NCI-H146 treated with DMSO at 0.1 percent for 48 hours (cell line): Measurements from ENCODE around the gene PDPK1.
"Not testable (repeated sequence)": the region's sequence is repeated elsewhere in the genome, so short reads cannot be mapped to it uniquely, and the experiment has no call there.

ENCODE experiments used
- DNase-seq: peaks from one replicate; lab custom pipeline; 2025; ENCODE audit not compliant: unreplicated experiment; lab: John Stamatoyannopoulos, UW

PDPK1 gene

DNA sequence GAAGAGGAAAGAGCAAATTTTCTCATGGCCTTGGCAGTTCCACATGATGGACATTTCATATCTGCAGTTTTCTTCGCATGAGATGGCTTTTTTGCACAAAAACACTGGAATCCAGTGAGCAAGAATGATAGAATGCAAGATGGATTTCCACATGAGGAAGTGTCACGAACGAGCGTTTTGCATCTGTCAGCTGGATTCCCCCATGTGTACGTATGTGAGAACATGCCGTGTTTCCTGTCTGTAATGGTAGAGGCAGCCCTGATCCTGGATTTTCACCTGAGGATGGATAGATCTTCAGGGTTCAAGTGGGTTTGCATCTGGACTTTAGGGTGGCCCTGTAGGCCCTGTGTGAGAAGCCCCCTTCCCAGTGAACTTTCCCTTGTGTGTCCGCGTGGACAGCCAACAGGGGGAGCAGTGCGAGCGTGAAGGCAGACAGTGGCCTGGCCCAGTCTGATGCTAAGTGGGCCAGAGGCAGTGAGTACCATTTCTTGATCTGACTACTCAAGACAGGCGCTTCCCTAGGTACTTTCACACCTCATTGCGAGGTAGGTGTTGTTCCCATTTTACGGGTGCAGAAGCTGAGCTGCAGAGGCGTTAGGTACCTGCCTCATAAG, 2.1 kb downstream of the PDPK1 start:
- not testable (repeated sequence) for DNase-seq

DNA sequence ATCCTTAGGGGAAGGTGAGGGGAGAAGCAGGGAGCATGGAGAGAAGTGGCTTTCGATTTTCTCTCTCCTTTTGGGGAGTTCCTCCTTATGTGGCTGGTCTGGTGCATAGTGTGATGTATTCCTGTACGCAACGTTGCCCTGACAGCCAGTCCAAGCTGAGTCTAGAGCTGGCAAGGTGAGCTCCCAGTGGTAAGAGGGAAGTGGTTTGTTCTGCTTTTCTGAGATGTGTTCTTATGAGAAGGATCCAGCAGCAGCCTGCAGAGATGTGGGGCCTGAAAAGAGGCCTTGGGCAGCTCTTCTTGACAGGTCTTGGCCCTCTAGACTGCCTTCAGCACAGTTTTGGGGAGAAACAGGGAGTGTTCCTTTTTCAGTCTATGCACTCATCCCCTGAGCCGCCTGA, 3.1 kb downstream of the PDPK1 start:
- not testable (repeated sequence) for DNase-seq

- DNase-seq: not testable (repeated sequence)
These were observed 3.6 kb downstream of the PDPK1 start for GRCh38 chr16:2541409-2541808.

DNA sequence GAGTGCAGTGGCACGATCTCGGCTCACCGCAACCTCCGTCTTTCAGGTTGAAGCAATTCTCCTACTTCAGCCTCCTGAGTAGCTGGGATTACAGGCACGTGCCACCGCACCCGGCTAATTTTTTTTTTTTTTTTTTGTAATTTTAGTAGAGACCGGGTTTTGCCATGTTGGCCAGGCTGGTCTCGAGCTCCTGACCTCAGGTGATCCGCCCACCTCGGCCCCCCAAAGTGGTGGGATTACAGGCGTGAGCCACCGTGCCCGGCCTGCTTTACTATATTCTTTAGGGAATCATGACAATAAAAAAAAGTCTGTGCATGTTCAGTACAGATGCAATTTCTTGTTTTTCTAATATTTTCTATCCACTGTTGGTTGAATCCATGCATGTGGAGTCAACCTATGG, 6.0 kb downstream of the PDPK1 start:
- DNase-seq: not testable (repeated sequence)

- DNase-seq: not testable (repeated sequence)
These were observed 12.6 kb downstream of the PDPK1 start for GRCh38 chr16:2550283-2550878.

DNA sequence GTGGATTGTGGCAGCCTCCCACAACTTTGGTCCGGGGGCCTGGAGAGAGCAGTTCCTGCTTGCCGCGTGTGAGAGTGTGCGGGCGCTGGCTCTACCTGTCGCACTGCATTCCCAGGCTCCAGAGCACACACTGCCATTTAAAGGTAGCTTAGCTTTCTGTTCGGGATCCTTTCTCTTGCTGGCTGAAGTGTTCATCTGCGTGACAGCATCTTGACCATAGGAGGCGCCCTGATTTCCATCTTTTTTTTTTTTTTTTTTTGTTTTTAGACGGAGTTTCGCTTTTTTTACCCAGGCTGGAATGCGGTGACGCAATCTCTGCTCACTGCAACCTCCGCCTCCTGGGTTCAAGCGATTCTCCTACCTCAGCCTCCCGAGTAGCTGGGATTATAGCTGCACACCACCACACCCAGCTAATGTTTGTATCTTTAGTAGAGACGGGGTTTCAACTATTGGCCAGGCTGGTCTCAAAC, 13.6 kb downstream of the PDPK1 start:
- DNase-seq: not testable (repeated sequence)

DNA sequence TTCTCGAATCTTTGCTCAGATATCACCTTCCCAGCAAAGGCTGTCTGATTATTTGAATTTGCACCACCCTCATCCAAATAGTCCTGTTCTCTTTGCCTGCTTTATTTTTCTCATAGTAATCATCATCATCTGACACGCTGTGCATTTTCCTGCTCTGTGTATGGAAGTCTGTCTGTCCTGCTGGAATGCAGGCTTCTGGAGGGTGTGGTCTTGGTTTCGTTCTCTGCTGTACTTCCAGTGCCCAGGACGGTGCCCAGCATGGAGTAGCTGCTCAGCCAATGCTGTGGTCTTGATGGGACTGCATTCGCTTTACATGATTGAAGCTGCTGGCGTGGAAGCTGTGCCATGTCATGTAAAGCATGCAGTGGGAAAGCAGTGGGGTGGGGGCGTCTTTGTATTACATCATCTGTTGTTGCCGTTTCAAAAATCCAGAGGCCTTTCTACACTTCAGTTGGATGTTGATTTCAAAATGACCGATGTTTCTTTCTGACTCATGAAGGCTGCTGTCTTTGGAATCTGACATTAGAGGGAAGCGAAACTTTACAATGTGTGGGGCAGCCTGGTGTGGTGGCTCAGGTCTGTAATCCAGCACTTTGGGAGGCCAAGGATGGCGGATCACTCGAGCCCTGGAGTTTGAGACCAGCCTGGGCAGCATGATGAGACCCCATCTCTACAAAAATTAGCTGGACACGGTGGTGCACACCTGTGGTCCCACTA, 17.0 kb downstream of the PDPK1 start:
- not testable (repeated sequence) for DNase-seq

- not testable (repeated sequence) for DNase-seq
These were observed 19.3 kb downstream of the PDPK1 start for GRCh38 chr16:2557150-2557549.

DNA sequence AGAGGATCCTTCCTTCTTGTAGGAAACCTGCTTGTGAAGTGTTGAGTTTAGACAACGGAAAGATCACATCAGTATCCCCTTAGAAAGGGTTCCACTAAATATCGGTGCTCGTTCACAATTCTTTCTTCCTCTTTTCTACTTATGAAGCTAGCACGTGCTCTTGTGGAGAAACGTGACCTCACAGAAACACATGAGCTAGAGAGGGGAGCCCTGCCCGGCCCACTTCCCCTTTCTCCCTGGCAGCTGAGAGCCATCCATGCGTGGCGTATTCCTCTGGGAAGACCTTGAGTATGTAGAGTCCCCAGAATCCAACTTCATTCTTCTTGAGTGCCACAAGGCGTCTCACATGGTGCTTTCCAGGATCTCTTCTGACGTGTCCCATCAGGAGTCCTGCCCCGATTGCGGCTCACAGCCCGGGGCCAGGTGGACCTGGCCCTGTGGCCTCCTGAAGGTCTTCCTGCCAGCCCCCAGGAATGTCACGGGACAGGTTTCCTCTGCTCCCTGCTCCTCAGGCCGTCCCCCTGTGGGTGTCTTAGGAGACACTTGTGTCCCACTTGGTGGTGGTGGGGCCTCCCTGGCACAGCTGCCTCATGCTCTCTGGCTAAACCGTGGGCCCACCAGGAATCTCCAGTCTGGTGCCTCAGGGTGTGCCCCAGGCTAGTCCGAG, 22.4 kb downstream of the PDPK1 start:
- DNase-seq: not testable (repeated sequence)

DNA sequence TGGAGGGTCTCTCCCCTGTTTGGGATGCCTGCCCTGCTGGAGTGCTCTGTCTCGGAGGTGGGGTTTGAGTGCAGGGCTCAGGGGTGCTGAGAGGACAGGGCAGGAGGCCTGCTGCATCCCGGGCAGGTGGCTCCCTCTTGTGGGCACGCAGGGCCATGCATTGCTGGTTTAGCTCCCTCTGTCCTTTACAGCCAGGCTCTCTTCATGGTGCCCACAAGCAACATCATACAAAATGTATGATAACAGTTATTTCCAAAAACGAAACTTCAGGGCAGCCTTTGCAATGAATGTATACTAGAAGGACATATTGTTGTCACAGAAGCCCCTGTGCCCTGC, 22.9 kb downstream of the PDPK1 start:
- not testable (repeated sequence) for DNase-seq

- DNase-seq: not testable (repeated sequence)
These were observed 29.7 kb downstream of the PDPK1 start for GRCh38 chr16:2567506-2567905.

DNA sequence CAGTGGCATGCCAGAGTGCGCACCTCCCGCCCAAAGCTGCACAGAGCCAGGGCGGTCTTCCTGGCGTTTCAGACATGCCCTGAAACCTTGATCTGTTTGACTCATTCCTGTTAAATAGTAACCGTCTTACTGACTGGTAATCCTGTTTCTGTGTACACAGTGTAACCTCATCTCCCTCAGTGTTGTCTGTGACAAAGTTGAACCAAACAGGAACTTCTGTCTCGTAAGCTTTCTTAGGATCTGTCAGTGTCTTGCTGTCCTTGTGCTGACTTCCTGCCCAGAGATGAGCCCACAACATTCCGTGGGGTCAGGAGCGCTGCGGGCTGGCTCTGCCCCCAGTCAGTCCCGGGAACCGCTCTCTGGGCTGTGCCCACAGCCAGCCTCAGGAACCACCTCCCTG, 30.8 kb downstream of the PDPK1 start:
- not testable (repeated sequence) for DNase-seq

GRCh38 chr16:2572704-2573103, 34.9 kb downstream of the PDPK1 start:
- DNase-seq: not testable (repeated sequence)

- DNase-seq: not testable (repeated sequence)
These were observed 38.0 kb downstream of the PDPK1 start for GRCh38 chr16:2575839-2576238.

DNA sequence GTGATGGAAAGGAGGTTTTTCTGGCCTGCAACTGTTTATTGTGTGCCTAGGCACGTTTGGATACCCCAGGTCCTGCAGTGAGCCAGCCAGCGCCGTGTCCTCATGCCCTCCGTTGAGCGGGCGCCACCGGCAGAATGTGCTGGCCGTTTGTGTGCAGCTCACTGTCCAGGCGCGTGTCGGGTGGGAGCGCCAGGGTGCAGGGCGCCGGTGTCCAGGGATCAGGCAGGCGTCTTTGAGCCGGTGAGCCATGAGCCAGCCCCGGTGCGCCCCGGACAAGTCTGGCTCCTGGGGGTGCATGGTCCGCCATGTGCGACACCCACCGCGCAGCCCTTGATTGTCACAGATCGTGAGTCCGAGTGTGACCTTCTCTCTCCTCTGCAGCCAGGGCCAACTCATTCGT, 39.2 kb downstream of the PDPK1 start:
- not testable (repeated sequence) for DNase-seq

DNA sequence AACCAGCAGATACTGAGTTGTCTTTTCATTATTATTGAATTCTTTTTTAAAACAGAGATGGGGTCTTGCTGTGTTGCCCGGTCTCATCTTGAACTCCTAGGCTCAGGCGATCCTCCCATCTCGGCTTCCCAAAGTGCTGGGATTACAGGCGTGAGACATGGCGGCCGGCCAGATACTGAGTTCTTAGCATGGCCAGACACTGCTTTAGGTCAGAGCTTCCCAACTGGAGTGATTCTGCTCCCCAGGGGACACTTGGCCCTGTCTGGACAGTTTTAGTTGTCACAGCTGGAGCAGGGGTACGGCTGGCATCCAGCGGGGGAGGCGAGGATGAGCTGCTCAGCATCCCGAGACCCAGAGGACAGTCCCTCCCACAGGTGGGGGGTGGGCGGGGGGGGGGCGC, 41.1 kb downstream of the PDPK1 start:
- DNase-seq: not testable (repeated sequence)

DNA sequence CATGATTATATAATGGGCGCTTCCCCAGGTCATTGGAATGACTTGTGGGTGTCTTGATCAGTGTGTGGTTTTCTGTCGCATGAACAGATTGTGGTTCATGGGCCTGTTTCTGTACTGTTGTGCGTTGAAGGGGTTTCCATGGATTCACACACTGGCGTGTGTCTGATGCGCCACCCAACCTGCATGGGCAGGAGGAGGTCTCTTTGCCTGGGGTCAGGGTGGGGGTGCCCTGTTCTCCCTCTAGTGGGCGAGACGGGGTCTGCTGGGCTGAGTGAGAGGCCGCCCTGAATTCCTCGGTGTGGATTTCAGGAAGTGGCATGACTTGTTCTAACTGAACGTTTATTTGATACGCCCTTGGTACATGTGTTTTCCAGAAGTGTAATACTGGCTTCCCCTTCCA, 42.3 kb downstream of the PDPK1 start:
- DNase-seq: not testable (repeated sequence)

DNA sequence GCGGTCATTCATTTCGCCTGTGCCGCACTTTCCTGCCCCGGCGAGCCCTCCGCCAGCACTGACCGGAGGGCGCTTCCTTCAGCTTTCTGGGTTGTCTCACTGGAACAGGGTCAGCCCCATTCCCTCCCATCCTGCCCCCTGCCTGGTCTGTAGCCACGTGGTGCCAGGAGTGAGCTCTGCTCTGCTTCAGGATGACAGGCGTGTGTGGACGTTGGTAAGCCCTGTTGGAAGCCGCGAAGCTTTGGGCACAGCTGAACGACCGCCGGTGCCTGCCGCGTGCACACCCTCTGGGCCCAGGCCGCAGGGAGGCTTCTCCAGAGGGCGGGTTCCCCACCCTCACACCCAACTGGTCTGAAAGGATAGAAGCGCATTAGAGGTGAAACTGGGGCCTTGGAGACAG, 43.0 kb downstream of the PDPK1 start:
- DNase-seq: not testable (repeated sequence)

GRCh38 chr16:2584729-2585650, 47.2 kb downstream of the PDPK1 start:
- no peak for DNase-seq

DNA sequence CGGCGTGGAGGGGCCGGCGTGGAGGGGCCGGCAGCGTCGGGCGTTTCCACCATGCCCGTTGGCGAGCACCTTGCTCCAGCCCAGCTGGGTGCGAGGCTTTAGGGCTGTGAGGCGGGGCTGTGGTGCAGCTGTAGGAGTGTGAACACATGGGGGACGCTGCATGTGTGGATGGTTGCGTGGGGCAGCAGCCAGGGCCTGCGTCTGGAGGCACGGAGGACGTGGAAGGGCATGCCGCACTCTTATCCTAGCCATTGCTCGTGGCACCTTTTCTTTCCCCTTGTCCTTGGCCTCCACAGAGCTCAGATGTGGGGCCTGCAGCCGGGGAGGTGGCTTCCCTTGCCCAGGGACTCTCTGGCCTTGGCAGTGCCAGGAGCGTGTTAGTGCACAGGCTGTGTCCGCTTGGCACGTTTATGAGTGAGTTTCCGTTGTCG, 47.8 kb downstream of the PDPK1 start:
- no peak for DNase-seq

GRCh38 chr16:2586241-2586640, 48.4 kb downstream of the PDPK1 start:
- no peak for DNase-seq
